Measurements from ENCODE around the gene FTO.

DNA sequence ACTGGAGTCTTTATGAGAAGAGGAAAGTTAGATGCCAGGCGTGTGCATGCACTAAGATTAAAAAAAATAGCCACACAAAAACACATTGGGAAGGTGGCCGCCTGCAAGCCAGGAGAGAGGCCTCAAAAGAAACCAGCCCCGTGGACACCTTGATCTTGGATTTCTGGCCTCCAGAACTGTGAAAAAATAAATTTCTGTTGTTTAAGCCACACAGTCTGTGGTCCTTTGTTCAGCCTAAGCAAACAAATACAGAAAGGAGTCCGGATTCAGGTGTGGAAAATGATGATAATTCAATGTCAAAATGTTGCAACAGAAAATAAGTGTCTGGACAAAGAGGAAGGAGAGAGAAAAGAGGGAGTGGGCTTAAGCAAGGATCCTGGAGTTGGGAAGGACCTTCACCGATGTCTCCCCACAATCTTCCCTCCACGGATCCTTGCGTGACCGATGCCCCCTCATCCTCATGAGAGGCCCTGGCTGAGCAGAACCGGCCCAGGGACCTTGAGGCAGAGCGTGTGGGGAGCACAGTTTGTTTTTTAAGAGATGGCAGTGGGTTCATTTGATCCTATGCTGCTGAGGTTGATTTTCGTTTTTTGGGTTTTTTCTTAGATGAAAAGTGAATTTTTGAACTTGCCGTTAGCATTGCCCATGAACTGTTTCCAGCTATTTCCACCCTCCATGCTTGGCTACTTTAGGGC lies 449.4 kb downstream of the FTO start:
- TF ChIP-seq, protein P1, sequence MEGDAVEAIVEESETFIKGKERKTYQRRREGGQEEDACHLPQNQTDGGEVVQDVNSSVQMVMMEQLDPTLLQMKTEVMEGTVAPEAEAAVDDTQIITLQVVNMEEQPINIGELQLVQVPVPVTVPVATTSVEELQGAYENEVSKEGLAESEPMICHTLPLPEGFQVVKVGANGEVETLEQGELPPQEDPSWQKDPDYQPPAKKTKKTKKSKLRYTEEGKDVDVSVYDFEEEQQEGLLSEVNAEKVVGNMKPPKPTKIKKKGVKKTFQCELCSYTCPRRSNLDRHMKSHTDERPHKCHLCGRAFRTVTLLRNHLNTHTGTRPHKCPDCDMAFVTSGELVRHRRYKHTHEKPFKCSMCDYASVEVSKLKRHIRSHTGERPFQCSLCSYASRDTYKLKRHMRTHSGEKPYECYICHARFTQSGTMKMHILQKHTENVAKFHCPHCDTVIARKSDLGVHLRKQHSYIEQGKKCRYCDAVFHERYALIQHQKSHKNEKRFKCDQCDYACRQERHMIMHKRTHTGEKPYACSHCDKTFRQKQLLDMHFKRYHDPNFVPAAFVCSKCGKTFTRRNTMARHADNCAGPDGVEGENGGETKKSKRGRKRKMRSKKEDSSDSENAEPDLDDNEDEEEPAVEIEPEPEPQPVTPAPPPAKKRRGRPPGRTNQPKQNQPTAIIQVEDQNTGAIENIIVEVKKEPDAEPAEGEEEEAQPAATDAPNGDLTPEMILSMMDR (IDR thresholded peaks at IDR 0.05), result no peak
- TF ChIP-seq EZH2 (IDR thresholded peaks at IDR 0.05) (no peak), EZH2phosphoT487 (IDR thresholded peaks at IDR 0.05) (no peak)
